HuH-7 (cell line): ENCODE measurements around the gene SULT2B1.

Experiments
- DNase-seq: peaks from one replicate; pipeline ENCODE4 v3.0.0; 2011; ENCODE audit warnings: low spot score

SULT2B1 gene

DNA sequence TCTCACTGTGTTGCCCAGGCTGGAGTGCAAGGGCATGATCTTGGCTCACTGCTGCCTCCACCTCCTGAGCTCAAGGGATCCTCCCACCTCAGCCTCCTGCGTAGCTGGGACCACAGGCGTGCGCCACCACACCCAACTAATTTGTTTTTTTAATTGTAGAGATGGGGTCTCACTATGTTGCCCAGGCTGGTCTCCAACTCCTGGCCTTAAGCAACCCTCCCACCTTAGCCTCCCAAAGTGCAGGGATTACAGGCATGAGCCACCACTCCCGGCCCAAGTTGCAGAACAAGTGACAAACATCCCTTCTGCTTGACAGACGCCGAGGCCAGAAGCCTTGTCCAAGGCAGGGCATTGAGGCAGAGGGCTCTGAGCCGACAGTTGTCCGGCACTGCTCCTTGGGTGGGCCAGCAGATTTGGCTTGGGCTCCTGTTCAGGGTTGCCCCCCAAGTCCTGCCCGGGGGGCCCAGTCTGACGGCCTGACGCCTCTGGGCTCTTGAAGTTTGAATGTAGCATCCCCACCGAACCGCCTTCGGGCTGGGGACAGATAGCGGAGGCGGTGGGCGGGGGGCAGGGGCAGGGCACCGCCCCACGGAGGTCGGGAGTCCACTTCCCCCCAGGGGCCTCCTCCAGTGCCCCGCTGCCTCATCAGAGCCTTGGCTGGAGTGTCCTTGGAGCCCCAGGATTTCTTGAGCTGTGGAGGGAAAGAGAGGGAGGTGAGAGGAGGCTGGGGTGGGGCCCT, 48.9 kb downstream of the SULT2B1 start:
- DNase-seq: no peak

DNA sequence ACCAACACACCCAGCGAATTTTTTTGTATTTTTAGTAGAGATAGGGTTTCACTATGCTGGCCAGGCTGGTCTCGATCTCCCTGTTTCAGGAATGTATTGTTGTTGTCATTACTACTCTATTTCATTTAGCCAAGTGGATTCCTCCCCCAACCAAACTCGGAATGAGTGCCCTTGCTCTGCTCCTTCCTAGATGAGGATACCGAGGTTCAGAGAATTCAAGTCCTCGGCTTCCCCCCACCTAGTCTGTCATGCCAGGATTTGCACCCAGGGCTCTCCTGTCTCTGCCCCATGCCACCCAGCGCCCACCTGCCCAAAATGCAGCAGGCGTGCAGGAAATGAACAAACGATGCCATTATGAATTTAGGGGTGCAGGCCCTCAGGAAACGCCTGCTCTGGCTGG, 51.0 kb downstream of the SULT2B1 start:
- DNase-seq: no peak

GRCh38 chr19:48603449-48603848, 51.5 kb downstream of the SULT2B1 start:
- no peak for DNase-seq

GRCh38 chr19:48603850-48604249, 51.9 kb downstream of the SULT2B1 start:
- no peak for DNase-seq

DNA sequence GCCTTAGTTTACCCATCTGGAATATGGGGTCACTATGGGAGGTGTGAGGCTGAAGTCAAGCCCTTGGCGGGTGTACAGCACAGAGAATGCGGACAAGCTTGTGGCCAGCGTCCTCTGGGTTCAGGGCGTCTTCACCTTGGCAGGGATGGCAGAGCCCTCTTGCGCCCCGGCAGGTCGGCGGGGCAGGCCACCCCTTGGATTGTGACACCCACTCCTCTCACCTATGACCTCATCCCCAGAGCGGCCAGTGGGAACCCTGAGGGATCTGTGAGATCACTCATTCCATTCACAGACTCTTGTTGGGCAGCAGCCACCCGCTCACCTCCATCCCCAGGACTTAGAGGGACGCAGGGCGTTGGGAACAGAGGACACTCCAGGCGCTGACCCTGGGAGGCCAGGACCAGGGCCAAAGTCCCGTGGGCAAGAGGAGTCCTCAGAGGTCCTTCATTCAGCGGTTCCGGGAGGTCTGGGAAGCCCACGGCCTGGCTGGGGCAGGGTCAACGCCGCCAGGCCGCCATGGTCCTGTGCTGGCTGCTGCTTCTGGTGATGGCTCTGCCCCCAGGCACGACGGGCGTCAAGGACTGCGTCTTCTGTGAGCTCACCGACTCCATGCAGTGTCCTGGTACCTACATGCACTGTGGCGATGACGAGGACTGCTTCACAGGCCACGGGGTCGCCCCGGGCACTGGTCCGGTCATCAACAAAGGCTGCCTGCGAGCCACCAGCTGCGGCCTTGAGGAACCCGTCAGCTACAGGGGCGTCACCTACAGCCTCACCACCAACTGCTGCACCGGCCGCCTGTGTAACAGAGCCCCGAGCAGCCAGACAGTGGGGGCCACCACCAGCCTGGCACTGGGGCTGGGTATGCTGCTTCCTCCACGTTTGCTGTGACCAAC, 54.7 kb downstream of the SULT2B1 start, which contains the start of gene SPACA4:
Gene SPACA4, plus strand, starts transcription at position 280 of the 896 bp plus-strand sequence. Its CDS starts 237 bp downstream, at position 517.
- no peak for DNase-seq

GRCh38 chr19:48607359-48607755, 55.4 kb downstream of the SULT2B1 start:
- no peak for DNase-seq

GRCh38 chr19:48608798-48609263, 56.9 kb downstream of the SULT2B1 start:
- DNase-seq: peak; percentile 91

DNA sequence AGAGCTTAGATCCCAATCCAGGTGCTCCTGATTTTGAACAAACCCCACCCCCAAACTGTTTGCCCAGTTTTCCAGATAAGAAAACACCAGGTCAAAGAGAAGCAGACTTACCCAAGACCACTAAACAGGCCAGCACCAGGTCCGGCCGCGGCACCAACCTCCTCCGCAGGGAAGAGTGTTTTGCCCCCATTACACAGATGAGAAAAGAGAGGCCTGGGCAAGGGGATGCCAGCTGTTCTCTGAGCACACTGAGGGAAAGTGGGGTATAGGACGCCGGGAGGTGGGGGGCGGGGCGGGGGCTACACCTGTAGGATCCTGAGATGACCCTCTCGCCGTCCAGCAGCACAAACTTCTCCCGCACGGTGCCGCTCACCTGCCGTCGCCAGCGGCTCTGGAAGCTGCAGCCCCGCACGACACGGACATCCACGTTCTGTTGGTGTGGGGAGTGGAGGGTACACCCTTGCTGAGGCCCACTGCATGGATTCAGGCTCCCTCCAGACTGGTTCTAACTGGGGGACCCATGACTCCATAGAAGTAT, 57.7 kb downstream of the SULT2B1 start:
- no peak for DNase-seq

GRCh38 chr19:48611872-48612271, 59.9 kb downstream of the SULT2B1 start:
- DNase-seq: no peak

- DNase-seq: no peak
Observed at GRCh38 chr19:48613024-48613851, 61.3 kb downstream of the SULT2B1 start.

GRCh38 chr19:48613852-48614435, 62.0 kb downstream of the SULT2B1 start:
- DNase-seq: peak; percentile 47

DNA sequence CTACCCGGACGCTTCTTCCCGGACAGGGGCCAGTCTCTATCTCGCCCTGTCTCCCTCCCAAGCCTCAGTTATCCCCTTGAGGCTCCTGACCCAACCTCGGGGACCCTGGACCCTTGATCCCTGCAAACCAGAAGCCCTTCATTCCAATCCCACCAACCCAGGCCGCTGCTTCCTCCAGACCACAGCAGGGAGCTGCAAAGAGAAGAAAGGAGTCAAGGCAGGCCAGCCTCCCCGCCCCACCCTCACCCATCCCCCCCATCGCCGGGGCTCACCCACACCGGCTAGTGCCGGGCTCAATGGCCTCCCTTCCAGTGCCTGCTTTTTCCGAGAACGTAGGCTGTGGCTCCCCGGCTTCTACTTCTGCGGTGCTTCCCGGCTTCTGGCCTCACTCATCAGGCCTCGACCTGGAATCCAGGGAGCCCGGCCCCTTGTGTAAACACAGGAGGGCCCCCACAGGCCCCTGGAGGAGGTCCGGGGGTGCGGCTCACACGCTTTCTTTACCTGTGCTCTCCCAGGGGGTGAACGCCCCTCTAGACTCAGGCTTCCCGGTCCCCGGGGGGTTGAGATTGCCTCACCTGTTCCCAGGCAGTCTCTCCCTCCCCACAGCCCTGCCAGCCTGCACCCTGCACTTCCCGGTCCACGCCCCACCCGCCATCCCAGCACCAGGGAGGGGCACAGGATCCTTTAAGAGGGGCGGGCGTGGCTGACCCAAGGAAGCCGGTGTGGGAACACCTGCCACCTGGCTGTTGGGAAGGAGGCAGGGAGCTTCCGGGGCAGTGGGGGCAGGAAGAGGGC, 62.7 kb downstream of the SULT2B1 start, which contains the start of gene FAM83E:
Gene FAM83E, minus strand, starts transcription at position 641 of the 795 bp plus-strand sequence. CDS start 1,704 bp downstream, outside the sequence.
- DNase-seq: peak; percentile 59

- no peak for DNase-seq
Observed at GRCh38 chr19:48615231-48616040, 63.5 kb downstream of the SULT2B1 start.

- DNase-seq: no peak
Observed at GRCh38 chr19:48616041-48616436, 64.1 kb downstream of the SULT2B1 start.

- DNase-seq: no peak
Observed at GRCh38 chr19:48616491-48617056, 64.6 kb downstream of the SULT2B1 start.

GRCh38 chr19:48617146-48617937, 65.4 kb downstream of the SULT2B1 start:
- no peak for DNase-seq

DNA sequence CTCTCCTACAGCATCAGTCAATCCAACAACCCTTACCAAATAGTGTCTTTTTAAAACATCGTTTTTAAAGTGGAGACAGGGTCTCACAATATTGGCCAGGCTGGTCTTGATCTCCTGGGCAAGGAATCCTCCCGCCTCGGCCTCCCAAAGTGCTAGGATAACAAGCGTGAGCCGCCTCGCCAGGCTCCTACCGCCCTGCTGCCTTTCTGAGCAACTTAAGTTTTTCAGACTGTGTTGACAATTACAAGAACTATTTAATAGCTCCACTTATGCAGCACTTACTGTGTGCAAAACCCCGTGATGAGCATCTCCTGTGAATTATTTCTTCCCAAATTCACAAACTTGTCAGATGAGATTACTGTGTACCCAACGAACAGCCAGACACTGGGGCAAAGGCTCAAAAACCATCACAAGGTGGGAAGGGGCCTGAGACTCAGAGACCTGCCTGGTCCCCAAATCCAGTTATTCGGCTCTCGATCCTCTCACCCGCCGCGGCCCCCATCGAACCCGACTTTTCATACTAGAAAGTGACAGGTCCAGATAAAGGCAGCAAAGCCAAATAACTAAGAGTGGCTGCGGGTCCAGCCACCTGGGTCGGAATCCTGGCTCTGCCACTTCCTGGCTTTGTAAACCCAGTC, 66.4 kb downstream of the SULT2B1 start:
- no peak for DNase-seq
